NCI-H774 (cell line): ENCODE measurements around the gene DERL3.
A peak's percentile ranks its signal among the peaks of the same experiment; 100 is the strongest.

ENCODE experiments used
- DNase-seq: peaks from one replicate; lab custom pipeline; 2025; lab: John Stamatoyannopoulos, UW

Gene DERL3

GRCh38 chr22:23801886-23802377, 36.9 kb downstream of the DERL3 start:
- DNase-seq: no peak

DNA sequence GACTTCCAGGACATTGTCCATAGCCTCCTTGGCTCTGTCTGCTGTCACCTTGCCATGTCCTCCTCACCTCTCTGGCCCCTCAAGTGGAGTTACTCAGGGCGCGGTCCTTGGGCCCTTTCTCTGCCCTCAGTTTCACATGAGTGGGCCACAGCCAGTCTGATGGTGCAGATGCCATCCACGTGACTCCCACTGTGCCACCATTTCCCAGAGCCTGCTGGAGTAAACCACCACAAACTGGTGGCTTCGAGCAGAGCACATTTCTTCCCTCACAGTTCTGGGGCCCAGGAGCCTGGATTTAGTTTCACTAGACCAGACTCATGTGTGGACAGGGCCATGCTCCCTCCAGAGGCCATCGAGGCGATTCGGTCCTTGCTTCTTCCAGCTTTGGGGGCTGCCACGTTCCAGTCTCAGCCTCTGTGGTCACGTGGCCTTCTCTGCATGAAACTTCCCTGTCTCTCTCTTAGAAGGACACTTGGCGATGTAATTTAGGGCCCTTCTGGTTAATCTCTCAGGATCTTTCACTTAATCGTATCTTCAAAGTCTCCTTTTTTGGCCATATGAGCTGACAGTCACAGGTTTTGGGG, 37.5 kb downstream of the DERL3 start:
- no peak for DNase-seq

GRCh38 chr22:23800297-23801237, 38.2 kb downstream of the DERL3 start:
- no peak for DNase-seq

DNA sequence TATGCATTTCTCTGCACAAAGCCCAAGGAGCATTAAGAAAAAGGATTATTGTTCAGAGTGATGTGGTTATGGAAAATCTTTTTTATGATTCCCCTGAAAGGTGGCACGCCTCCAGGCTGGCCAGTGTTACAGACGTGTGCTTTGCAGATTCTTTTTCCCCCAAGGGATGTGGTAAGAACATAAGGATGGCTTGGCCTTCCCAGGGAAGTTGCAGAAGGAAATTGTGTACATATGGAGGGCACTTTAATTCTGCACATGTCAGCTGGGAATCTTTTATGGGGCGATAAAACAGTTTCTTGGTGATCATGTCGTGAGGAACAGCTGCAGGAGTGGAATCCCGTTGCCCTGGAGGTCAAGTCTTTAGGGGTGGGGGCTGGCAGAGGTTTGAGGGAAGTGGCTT, 42.3 kb downstream of the DERL3 start:
- DNase-seq: no peak

GRCh38 chr22:23793326-23793725, 45.5 kb downstream of the DERL3 start:
- DNase-seq: no peak

DNA sequence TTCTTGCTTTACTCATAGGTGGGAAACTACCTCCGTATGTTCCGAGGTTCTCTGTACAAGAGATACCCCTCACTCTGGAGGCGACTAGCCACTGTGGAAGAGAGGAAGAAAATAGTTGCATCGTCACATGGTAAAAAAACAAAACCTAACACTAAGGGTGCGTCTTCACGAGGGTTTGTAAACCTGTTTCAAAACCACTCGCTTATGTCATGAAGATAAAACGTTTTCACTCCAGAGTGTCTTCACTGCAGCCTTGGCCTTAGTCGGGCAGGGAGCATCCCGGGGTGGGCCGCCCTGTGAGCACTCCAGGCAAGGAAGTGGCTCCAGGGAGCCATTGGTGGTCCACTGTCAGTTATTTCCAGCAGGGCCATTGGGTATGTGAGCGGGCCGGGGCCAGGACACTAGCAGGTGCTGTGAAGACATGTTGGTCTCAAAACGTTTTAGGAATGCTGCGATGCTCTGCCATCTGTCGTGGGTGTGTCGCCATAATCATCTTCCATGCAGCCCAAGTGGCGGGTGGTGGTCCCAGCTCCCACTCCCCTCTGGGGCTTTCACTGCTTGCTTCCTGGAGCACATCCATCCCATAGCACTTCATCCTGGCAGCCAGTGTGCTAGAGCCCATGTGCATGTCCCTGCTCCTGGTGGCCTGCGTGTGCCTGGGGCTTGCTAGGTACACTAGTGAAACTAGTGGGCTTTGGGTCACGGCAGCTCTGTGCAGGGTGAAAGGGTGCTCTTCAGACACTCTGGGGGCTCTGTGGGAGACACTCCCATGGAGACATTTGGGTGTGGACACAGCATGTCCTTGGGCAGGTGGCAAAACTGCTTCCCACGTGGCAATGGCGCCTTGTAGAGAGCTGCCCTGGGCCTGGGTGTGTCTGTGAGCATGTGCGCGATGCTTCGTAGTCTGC, 46.8 kb downstream of the DERL3 start:
- DNase-seq: no peak

DNA sequence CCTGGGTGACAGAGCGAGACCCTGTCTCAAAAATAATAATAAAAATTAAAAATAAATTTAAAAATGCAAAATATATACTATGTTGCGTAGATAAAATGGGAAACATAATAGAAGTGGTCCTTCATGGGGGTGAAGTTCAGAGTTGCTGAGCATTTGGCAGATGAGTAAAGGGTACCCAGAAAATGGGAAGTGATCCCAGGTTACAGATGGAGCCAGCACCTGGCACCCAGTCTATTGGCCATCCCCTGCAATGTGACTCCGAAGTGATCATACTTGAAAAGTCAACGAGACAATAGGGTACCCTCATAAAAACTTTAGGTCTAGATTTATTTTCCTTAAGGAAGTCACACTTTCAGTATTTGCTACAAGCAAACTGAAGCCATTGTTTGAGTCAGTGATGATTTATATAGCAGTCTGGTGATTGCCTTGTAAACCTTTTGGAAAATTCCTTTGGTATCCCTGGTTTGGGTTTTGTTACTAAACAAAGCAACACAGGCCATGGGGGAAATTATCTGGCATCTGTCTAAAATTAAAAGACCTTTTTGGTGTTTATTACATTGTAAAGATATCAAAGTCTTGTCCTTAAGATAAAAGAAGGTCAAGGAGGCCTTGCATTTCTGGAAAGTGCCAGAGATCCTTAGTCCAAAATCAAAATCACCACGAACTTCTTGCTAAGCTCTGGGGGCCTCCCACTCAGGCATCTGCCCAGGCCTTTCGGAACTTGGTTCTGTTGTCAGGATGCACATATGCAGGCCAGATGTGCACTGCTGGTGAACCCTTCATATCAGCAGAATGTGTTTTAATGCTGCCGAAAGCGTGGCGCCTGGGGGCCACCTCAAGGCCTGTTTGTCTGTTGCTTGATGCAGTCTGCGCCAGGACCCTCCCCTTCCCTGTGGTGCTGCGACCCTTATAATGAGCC, 47.7 kb downstream of the DERL3 start:
- no peak for DNase-seq

DNA sequence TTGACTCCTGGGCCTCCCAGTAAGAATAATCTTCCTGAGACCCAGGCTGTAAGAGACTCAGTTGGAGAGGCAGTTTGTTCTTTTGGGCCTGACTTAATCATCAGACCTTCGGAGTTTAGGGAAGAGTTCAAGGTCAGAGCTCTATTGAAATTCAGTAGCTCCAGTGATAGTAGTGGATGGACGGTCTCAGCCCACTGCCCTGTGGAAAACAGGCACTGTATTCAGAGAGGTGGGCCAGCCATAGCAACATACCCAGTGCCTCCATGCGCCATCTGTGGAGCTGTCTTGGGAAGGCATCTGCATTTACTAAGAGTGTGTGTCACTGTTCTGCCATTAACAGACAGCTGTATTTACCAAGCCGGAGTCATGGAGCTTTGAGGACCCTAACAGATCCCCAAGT, 49.2 kb downstream of the DERL3 start:
- DNase-seq: peak; percentile 7

DNA sequence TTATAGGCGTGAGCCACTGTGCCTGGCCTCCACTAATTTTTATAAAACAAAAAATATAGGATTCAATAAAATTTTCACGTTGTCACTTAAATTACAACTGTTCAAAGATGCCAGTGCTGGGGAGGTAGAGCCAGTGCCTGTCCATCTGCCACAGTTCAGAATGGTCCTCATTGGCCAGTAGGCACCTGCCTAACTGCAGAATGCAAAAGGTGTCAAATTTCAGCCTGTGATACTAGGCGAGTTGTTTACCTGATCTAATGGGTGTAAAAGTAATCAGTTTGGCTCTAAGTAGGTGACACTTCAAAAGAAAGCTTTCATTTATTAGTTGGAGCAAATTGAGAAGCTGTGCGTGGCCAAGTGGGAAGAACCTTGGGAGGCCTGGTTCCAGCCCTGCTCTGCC, 49.7 kb downstream of the DERL3 start:
- peak; percentile 54 for DNase-seq

GRCh38 chr22:23787910-23788309, 50.9 kb downstream of the DERL3 start:
- DNase-seq: no peak

DNA sequence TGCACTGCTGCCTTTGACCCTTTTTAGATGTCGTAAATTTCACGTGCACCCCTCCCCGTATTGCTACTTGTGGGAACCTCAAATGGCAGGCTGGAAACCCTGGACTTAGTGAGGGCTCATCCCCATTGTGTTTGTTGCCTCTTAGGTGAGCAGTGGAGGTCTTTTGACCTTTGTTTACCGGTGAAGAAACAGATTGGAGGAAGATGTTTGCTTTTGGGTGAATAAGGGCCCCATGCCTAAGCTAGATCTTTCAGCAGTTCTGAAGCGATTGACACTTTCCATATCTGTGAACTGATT, 51.3 kb downstream of the DERL3 start:
- DNase-seq: no peak

GRCh38 chr22:23786752-23787599, 51.8 kb downstream of the DERL3 start, which contains the start of gene SMARCB1:
Gene SMARCB1, plus strand, starts transcription at chr22:23786966. Its CDS starts 204 bp downstream, at chr22:23787170.
- peak; percentile 92 for DNase-seq

DNA sequence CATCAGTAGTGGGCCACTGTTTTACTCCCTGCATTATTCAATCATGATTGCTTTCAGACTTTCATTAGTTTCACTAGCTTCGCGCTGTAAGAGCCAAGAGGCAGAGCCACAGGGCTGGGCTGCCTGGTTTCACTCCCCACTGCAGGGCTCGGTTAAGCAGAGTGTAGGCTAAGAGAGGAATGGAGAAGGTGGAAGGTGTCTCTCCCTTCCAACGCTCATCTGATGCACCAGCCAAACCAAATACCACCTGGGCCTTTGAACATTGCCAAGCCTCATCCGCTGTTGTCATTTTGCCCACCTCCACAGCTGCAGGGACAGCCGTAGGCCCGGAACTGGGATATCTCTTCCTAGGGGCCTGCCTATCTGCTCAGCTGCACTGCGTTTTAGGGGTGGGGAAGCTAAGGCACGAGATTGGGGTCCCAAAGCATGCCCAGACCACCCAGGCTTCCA, 52.5 kb downstream of the DERL3 start:
- no peak for DNase-seq
